ENCODE measurements around the gene POU3F3.

Gene POU3F3

GRCh38 chr2:104872866-104873688, 19.2 kb downstream of the POU3F3 start:
- Histone ChIP-seq H3K27ac (ENCODE audit: low read depth, low read length) (no peak overlapping the region), H3K9me2 (replicated peaks; ENCODE audit: control insufficient read depth, low read length) (no peaks in the 10 kb centered on the region), H3K9me3 (ENCODE audit: control insufficient read depth, insufficient read depth, low read length) (no peaks in the 10 kb centered on the region), H4K20me1 (ENCODE audit: control insufficient read depth, insufficient read depth, low read depth, low read length) (no peaks in the 10 kb centered on the region), H3K36me3 (ENCODE audit: control insufficient read depth, low read length) (no peaks in the 10 kb centered on the region), H3K27me3 (ENCODE audit: control insufficient read depth, low read length) (peaks cover 39% of the 10 kb centered on the region), H3K79me2 (ENCODE audit: control insufficient read depth, low read length) (no peaks in the 10 kb centered on the region), H3K4me1 (ENCODE audit: control insufficient read depth, low read length) (no peaks in the 10 kb centered on the region), H3K4me3 (ENCODE audit: low read length) (peak overlapping the region; percentile 70), H3K4me2 (ENCODE audit: low read length) (peak overlapping the region; percentile 61), H3F3A (ENCODE audit: control insufficient read depth, insufficient read depth) (no peaks in the 10 kb centered on the region)
- TF ChIP-seq CTCF (IDR thresholded peaks at IDR 0.05; ENCODE audit: low read depth, low read length, poor library complexity, severe bottlenecking) (peak; percentile 48), EZH2phosphoT487 (IDR thresholded peaks at IDR 0.05; ENCODE audit: borderline replicate concordance, low read length) (no peak)

GRCh38 chr2:104873689-104874054, 19.8 kb downstream of the POU3F3 start:
- Histone ChIP-seq H3K9me3 (ENCODE audit: control insufficient read depth, insufficient read depth, low read length) (no peaks in the 10 kb centered on the region), H3F3A (ENCODE audit: control insufficient read depth, insufficient read depth) (no peaks in the 10 kb centered on the region), H3K79me2 (ENCODE audit: control insufficient read depth, low read length) (no peaks in the 10 kb centered on the region), H3K4me1 (ENCODE audit: control insufficient read depth, low read length) (no peaks in the 10 kb centered on the region), H3K27ac (ENCODE audit: low read depth, low read length) (no peak overlapping the region), H3K4me2 (ENCODE audit: low read length) (no peak overlapping the region), H4K20me1 (ENCODE audit: control insufficient read depth, insufficient read depth, low read depth, low read length) (no peaks in the 10 kb centered on the region), H3K4me3 (ENCODE audit: low read length) (peak overlapping the region; percentile 70), H3K9me2 (replicated peaks; ENCODE audit: control insufficient read depth, low read length) (no peaks in the 10 kb centered on the region), H3K36me3 (ENCODE audit: control insufficient read depth, low read length) (no peaks in the 10 kb centered on the region), H3K27me3 (ENCODE audit: control insufficient read depth, low read length) (peaks cover 33% of the 10 kb centered on the region)
- no peak for TF ChIP-seq CTCF (IDR thresholded peaks at IDR 0.05; ENCODE audit: low read depth, low read length, poor library complexity, severe bottlenecking)
- no peak for TF ChIP-seq EZH2phosphoT487 (IDR thresholded peaks at IDR 0.05; ENCODE audit: borderline replicate concordance, low read length)

- H3K4me3 ChIP-seq (ENCODE audit: low read length) = no peak overlapping the region
- H4K20me1 ChIP-seq (ENCODE audit: control insufficient read depth, insufficient read depth, low read depth, low read length) = no peaks in the 10 kb centered on the region
- H3K4me2 ChIP-seq (ENCODE audit: low read length) = no peak overlapping the region
- no peak for TF ChIP-seq CTCF (IDR thresholded peaks at IDR 0.05; ENCODE audit: low read depth, low read length, poor library complexity, severe bottlenecking)
- H3K36me3 ChIP-seq (ENCODE audit: control insufficient read depth, low read length) = no peaks in the 10 kb centered on the region
- H3K9me2 ChIP-seq (replicated peaks; ENCODE audit: control insufficient read depth, low read length) = no peaks in the 10 kb centered on the region
- no peaks in the 10 kb centered on the region for H3F3A ChIP-seq (ENCODE audit: control insufficient read depth, insufficient read depth)
- no peaks in the 10 kb centered on the region for H3K4me1 ChIP-seq (ENCODE audit: control insufficient read depth, low read length)
- peaks cover 32% of the 10 kb centered on the region for H3K27me3 ChIP-seq (ENCODE audit: control insufficient read depth, low read length)
- no peaks in the 10 kb centered on the region for H3K9me3 ChIP-seq (ENCODE audit: control insufficient read depth, insufficient read depth, low read length)
- H3K79me2 ChIP-seq (ENCODE audit: control insufficient read depth, low read length) = no peaks in the 10 kb centered on the region
- no peak overlapping the region for H3K27ac ChIP-seq (ENCODE audit: low read depth, low read length)
Measured at GRCh38 chr2:104874230-104874629, 20.3 kb downstream of the POU3F3 start.
